Activated T-cell treated with anti-CD3 and anti-CD28 coated beads, Interleukin-2, amount 50 U/mL, for 1 hour (primary cell): Measurements from ENCODE around the gene CBR1.

Experiments
- DNase-seq: peaks from one replicate; pipeline ENCODE4 v3.0.0-alpha.2; 2020

CBR1 gene

GRCh38 chr21:36069713-36070583 lies at the start of gene CBR1:
Gene CBR1 (plus strand): TSS chr21:36070024. CDS start chr21:36070116, 92 bp downstream.
- peak; percentile 87 for DNase-seq

GRCh38 chr21:36021251-36021837 lies 48.5 kb upstream of the CBR1 start:
- DNase-seq: no peak

GRCh38 chr21:36022427-36023091 lies 47.3 kb upstream of the CBR1 start:
- no peak for DNase-seq

- no peak for DNase-seq
These were observed 46.7 kb upstream of the CBR1 start for GRCh38 chr21:36023092-36023480.

GRCh38 chr21:36024782-36025181 lies 45.0 kb upstream of the CBR1 start:
- DNase-seq: no peak

GRCh38 chr21:36027347-36027746 lies 42.5 kb upstream of the CBR1 start:
- DNase-seq: no peak

GRCh38 chr21:36028127-36029069 lies 41.4 kb upstream of the CBR1 start:
- peak; percentile 68 for DNase-seq

GRCh38 chr21:36029309-36029708 lies 40.5 kb upstream of the CBR1 start:
- DNase-seq: no peak

GRCh38 chr21:36030581-36031189 lies 39.1 kb upstream of the CBR1 start:
- DNase-seq: no peak

- DNase-seq: no peak
These were observed 37.0 kb upstream of the CBR1 start for GRCh38 chr21:36032647-36033406.

GRCh38 chr21:36034211-36034913 lies 35.5 kb upstream of the CBR1 start:
- no peak for DNase-seq

GRCh38 chr21:36035381-36035791 lies 34.4 kb upstream of the CBR1 start:
- no peak for DNase-seq

GRCh38 chr21:36038701-36039497 lies 30.9 kb upstream of the CBR1 start:
- no peak for DNase-seq

GRCh38 chr21:36039861-36040260 lies 30.0 kb upstream of the CBR1 start:
- DNase-seq: no peak

GRCh38 chr21:36040389-36040788 lies 29.4 kb upstream of the CBR1 start:
- DNase-seq: no peak

GRCh38 chr21:36041910-36042309 lies 27.9 kb upstream of the CBR1 start:
- DNase-seq: no peak

GRCh38 chr21:36044056-36044455 lies 25.8 kb upstream of the CBR1 start:
- no peak for DNase-seq

GRCh38 chr21:36045993-36046392 lies 23.8 kb upstream of the CBR1 start:
- no peak for DNase-seq

GRCh38 chr21:36047139-36047538 lies 22.7 kb upstream of the CBR1 start:
- no peak for DNase-seq

- DNase-seq: no peak
These were observed 21.5 kb upstream of the CBR1 start for GRCh38 chr21:36048357-36048756.
